DND-41 (cell line): ENCODE results near the gene KRT5.

Source experiments
- ATAC-seq: fragments of 200-7000 bp; cut with Tn5 transposase; 3 replicates; pipeline ENCODE4 v1.9.1; 2021; ENCODE audit warnings: low read depth; ENCODE audit not compliant: insufficient read depth
- DNase-seq: peaks from one replicate; pipeline ENCODE4 v3.0.0-alpha.2; 2020
- H2AFZ ChIP-seq: 2 replicates; pipeline ENCODE4 v1.6.0; 2012; ENCODE audit warnings: low read depth, low read length
- H3K27ac ChIP-seq: 2 replicates; pipeline ENCODE4 v1.5.1; 2012; ENCODE audit warnings: low read length, inconsistent platforms
- H3K27me3 ChIP-seq: fragments of 200-600 bp; sonication (generic); 2 replicates; pipeline ENCODE4 v1.6.0; 2012; ENCODE audit warnings: low read length, mild to moderate bottlenecking, inconsistent platforms; ENCODE audit not compliant: insufficient read depth, poor library complexity
- H3K36me3 ChIP-seq: 2 replicates; pipeline ENCODE4 v1.5.1; 2012; ENCODE audit warnings: low read length, inconsistent platforms; ENCODE audit not compliant: insufficient read depth
- H3K4me1 ChIP-seq: 2 replicates; pipeline ENCODE4 v1.5.1; 2012; ENCODE audit warnings: mild to moderate bottlenecking, low read length; ENCODE audit not compliant: insufficient read depth
- H3K4me2 ChIP-seq: 2 replicates; pipeline ENCODE4 v1.6.0; 2012; ENCODE audit warnings: mild to moderate bottlenecking, moderate library complexity, low read length, inconsistent platforms; ENCODE audit not compliant: insufficient read depth
- H3K4me3 ChIP-seq, 2 experiments: fragments of 200-600 bp in 1 of 2; shearing (Covaris generic) in 1 of 2; 2 replicates each; pipeline ENCODE4 v1.5.1; 2012 to 2016; ENCODE audit warnings: inconsistent platforms in 2 of 2, low read length in 2 of 2, mild to moderate bottlenecking in 2 of 2, low read depth in 1 of 2, moderate library complexity in 1 of 2
- H3K79me2 ChIP-seq: 2 replicates; pipeline ENCODE4 v1.6.0; 2012; ENCODE audit warnings: low read length, inconsistent platforms; ENCODE audit not compliant: insufficient read depth
- H3K9ac ChIP-seq: 2 replicates; pipeline ENCODE4 v1.6.0; 2012; ENCODE audit warnings: low read depth, mild to moderate bottlenecking, inconsistent platforms, low read length, moderate library complexity
- H3K9me3 ChIP-seq: 2 replicates; pipeline ENCODE4 v1.5.1; 2012; ENCODE audit warnings: low read length, moderate library complexity, mild to moderate bottlenecking, inconsistent platforms; ENCODE audit not compliant: insufficient read depth, severe bottlenecking
- H4K20me1 ChIP-seq: 2 replicates; pipeline ENCODE4 v1.6.0; 2012; ENCODE audit warnings: low read length; ENCODE audit not compliant: insufficient read depth
- EZH2 ChIP-seq: IDR thresholded peaks from 3 replicates; pipeline ENCODE4 v1.6.1; 2012; ENCODE audit warnings: borderline replicate concordance, low read depth, mild to moderate bottlenecking, moderate library complexity, low read length, inconsistent platforms; ENCODE audit not compliant: severe bottlenecking
- TF ChIP-seq, protein P1 (sequence below): IDR thresholded peaks from 2 replicates; pipeline ENCODE4 v1.5.1; 2012; ENCODE audit warnings: borderline replicate concordance, low read length, moderate library complexity, mild to moderate bottlenecking; ENCODE audit not compliant: poor library complexity, severe bottlenecking; ENCODE audit errors: extremely low read depth

KRT5 gene

DNA sequence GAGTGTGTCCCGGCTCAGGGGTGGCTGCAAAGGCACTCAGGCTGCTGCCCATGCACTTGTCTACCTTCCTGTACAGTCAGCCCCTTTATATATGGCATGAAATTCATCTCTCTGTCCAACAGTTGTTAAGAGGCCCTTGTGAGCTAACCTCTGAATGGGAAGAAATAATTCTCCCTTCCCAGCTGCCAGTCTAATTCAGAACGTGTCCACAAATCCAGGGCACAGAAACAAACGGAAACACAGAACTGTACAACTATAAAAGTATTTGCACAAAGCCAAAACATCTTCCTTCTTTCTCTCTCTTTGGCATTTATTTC lies 849 bp downstream of the KRT5 start:
- ATAC-seq = no peak
- no peak overlapping the region for H3K9ac ChIP-seq

DNA sequence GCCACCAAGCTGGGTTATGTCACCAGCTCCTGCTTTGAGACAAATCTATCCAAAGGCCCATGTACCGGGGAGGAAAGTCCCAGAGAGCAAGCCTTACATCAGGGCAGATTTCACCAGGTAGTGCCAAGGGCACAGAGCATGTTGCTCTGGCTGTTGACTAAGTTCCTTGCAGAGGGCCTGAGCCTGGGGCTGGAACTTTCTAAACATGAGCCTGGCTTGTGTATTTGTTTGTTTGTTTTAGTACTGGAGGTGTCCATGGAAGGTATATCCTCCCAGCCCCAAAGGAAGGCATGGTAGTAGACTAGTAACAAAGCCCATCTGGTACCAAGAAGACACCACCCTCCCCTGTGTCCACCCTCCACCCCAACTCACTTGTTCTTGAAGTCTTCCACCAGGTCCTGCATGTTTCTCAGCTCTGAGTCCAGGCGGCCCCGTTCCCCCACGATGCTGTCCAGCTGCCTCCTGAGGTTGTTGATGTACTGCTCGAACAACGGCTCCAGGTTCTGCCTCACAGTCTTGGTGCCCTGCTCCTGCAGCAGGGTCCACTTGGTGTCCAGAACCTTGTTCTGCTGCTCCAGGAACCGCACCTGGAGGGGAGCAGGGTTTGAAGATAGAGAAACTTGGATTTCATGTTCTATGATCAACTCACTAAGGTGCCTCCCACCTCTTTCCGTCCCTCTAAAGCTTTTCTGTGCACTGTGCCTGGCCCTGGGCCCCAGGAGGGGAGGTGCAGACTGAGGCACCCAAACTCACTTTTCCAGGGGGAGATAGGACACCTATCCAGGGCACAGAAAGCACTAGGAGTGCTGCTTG lies 1.4 kb downstream of the KRT5 start:
- Histone ChIP-seq H3K27ac (no peak overlapping the region), H2AFZ (no peak overlapping the region), H3K4me3 (no peak overlapping the region), H3K9me3 (no peaks in the 10 kb centered on the region), H3K36me3 (no peaks in the 10 kb centered on the region), H4K20me1 (no peaks in the 10 kb centered on the region), H3K9ac (no peak overlapping the region), H3K27me3 (peaks cover 14% of the 10 kb centered on the region), H3K4me1 (no peaks in the 10 kb centered on the region), H3K79me2 (no peaks in the 10 kb centered on the region), H3K4me2 (no peak overlapping the region)
- ATAC-seq (no peak), DNase-seq (no peak)
- TF ChIP-seq EZH2 = no peak
- TF ChIP-seq, protein P1, sequence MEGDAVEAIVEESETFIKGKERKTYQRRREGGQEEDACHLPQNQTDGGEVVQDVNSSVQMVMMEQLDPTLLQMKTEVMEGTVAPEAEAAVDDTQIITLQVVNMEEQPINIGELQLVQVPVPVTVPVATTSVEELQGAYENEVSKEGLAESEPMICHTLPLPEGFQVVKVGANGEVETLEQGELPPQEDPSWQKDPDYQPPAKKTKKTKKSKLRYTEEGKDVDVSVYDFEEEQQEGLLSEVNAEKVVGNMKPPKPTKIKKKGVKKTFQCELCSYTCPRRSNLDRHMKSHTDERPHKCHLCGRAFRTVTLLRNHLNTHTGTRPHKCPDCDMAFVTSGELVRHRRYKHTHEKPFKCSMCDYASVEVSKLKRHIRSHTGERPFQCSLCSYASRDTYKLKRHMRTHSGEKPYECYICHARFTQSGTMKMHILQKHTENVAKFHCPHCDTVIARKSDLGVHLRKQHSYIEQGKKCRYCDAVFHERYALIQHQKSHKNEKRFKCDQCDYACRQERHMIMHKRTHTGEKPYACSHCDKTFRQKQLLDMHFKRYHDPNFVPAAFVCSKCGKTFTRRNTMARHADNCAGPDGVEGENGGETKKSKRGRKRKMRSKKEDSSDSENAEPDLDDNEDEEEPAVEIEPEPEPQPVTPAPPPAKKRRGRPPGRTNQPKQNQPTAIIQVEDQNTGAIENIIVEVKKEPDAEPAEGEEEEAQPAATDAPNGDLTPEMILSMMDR = no peak

More for the DNA sequence above, 849 bp downstream of the KRT5 start:
- Histone ChIP-seq H3K27ac (no peak overlapping the region), H3K4me3 (no peak overlapping the region), H3K27me3 (peaks cover 13% of the 10 kb centered on the region), H3K79me2 (no peaks in the 10 kb centered on the region), H2AFZ (no peak overlapping the region), H3K9me3 (no peaks in the 10 kb centered on the region), H4K20me1 (no peaks in the 10 kb centered on the region), H3K4me1 (no peaks in the 10 kb centered on the region), H3K36me3 (no peaks in the 10 kb centered on the region), H3K4me2 (no peak overlapping the region)
- no peak for DNase-seq
- TF ChIP-seq, protein P1 = no peak
- no peak for TF ChIP-seq EZH2

DNA sequence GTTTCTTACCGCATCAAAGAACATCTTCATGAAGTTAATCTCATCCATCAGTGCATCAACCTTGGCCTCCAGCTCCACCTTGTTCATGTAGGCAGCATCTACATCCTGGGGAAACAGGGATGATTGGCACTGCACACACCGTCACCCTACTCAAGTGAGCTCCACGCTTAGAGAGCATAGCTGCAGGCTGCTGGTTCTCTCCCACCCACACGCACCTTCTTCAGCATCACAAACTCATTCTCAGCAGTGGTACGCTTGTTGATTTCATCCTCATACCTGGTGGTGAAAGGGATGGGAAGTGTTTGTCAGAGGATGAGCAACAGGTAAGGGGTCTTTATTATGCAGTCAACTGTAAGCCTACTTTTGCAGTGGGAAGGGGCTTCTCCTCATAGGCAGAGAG lies 2.3 kb downstream of the KRT5 start:
- Histone ChIP-seq H4K20me1 (no peaks in the 10 kb centered on the region), H3K4me1 (no peaks in the 10 kb centered on the region), H3K4me2 (no peak overlapping the region), H3K4me3 (no peak overlapping the region), H3K79me2 (no peaks in the 10 kb centered on the region), H3K27me3 (peaks cover 18% of the 10 kb centered on the region), H3K36me3 (no peaks in the 10 kb centered on the region), H3K9ac (no peak overlapping the region), H3K9me3 (no peaks in the 10 kb centered on the region), H2AFZ (no peak overlapping the region), H3K27ac (no peak overlapping the region)
- ATAC-seq (no peak), DNase-seq (no peak)
- no peak for TF ChIP-seq EZH2

DNA sequence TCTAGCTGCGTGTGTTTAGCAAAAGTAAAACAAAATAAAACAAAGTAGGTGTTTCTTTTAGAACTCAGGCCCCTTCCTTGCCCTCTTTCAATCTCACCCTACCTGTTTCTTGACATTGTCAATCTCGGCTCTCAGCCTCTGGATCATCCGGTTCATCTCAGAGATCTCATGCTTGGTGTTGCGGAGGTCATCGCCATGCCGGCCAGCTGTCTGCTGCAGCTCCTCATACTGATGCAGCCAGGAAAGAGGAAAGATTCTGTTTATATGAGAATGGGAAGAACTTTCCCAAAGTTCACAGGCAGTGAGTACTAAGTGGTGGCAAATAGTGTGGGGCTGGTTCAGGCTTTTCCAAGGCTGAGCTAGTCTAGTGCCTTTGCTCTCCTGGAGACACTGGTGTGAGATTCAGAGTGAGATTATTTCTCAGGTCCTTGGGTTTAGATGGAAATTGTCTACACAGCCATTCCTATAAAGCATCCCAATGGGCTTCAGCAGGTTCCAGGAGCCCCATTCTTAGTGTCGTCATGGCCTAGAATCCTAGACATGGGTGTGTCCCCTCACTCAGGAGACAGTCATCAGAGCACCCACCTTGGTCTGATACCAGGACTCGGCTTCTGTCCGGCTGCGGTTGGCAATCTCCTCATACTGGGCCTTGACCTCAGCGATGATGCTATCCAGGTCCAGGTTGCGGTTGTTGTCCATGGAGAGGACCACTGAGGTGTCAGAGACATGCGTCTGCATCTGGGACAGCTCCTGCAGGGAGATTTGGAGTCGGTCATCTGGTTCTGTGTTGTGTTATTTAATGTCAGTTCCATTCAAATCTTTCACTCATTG lies 3.0 kb downstream of the KRT5 start:
- H3K4me2 ChIP-seq = no peak overlapping the region
- DNase-seq (no peak), ATAC-seq (no peak)
- H3K79me2 ChIP-seq = no peaks in the 10 kb centered on the region
- no peak overlapping the region for H3K27ac ChIP-seq
- no peak overlapping the region for H3K9ac ChIP-seq
- no peaks in the 10 kb centered on the region for H3K36me3 ChIP-seq
- TF ChIP-seq, protein P1 = no peak
- no peak for TF ChIP-seq EZH2
- peaks cover 15% of the 10 kb centered on the region for H3K27me3 ChIP-seq
- no peaks in the 10 kb centered on the region for H3K4me1 ChIP-seq
- no peak overlapping the region for H2AFZ ChIP-seq
- no peaks in the 10 kb centered on the region for H4K20me1 ChIP-seq
- no peaks in the 10 kb centered on the region for H3K9me3 ChIP-seq
- H3K4me3 ChIP-seq = no peak overlapping the region
